Breast epithelium (tissue), 3 donors: ENCODE measurements around the gene FSIP1.

Experiments used
- POLR2A ChIP-seq: fragments of 450-650 bp; IDR thresholded peaks from one replicate; pipeline ENCODE4 v1.6.1; 2016; ENCODE audit warnings: antibody characterized with exemption, mild to moderate bottlenecking, moderate library complexity
- POLR2AphosphoS5 ChIP-seq, 3 donors: sonication (generic); formaldehyde crosslinking; IDR thresholded peaks; one replicate each; pipeline ENCODE4 v1.6.1; 2017; ENCODE audit warnings: antibody characterized with exemption in 3 of 3
- TF ChIP-seq, protein P1 (sequence below), 3 donors: fragments of 450-650 bp; IDR thresholded peaks; one replicate each; pipeline ENCODE4 v1.5.1; 2016 to 2017; ENCODE audit warnings: antibody characterized with exemption in 3 of 3, mild to moderate bottlenecking in 3 of 3, moderate library complexity in 3 of 3

DNA sequence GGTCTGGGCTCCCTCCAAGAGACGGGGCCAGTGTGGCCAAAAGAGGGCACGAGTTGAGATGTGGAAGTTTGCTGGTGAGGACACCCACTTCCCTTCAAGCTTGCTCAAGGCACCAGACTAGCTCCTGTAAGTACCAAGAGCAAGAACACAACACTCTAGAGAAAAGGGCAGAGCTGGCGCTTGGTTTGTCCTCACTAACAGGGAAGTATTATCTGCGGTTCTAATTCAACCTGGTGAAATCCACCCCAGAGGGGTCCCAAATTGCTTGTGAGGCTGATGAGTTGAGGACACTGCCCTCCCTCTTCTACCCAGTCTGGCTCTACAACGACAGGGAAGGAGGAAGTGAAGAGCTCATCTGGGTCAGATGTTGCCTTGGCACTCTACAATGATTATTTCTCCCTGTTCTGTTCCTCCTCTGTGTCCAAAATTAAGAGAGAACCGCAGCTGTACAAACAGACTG is 16.9 kb upstream of the FSIP1 start:
- TF ChIP-seq, protein P1, sequence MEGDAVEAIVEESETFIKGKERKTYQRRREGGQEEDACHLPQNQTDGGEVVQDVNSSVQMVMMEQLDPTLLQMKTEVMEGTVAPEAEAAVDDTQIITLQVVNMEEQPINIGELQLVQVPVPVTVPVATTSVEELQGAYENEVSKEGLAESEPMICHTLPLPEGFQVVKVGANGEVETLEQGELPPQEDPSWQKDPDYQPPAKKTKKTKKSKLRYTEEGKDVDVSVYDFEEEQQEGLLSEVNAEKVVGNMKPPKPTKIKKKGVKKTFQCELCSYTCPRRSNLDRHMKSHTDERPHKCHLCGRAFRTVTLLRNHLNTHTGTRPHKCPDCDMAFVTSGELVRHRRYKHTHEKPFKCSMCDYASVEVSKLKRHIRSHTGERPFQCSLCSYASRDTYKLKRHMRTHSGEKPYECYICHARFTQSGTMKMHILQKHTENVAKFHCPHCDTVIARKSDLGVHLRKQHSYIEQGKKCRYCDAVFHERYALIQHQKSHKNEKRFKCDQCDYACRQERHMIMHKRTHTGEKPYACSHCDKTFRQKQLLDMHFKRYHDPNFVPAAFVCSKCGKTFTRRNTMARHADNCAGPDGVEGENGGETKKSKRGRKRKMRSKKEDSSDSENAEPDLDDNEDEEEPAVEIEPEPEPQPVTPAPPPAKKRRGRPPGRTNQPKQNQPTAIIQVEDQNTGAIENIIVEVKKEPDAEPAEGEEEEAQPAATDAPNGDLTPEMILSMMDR (IDR thresholded peaks at IDR 0.05), result no peak
- no peak for TF ChIP-seq POLR2A
- no peak for TF ChIP-seq POLR2AphosphoS5 (IDR thresholded peaks at IDR 0.05)
